H7 (cell line): ENCODE results near the gene NUP85. TPM values are rescaled to one million over a fixed set of nuclear protein-coding genes. Genes with fewer than 3 reads are reported as not detected.

Experiments
- DNase-seq: peaks from one replicate; pipeline ENCODE4 v3.0.0; 2012
- H3K27me3 ChIP-seq: 2 replicates; pipeline ENCODE4 v1.6.0; 2011; ENCODE audit warnings: mild to moderate bottlenecking, low read length; ENCODE audit not compliant: control insufficient read depth, insufficient read depth
- H3K36me3 ChIP-seq: replicated peaks from 2 replicates; pipeline ENCODE4 v1.5.1; 2011; ENCODE audit warnings: low read length; ENCODE audit not compliant: control insufficient read depth, insufficient read depth
- H3K4me3 ChIP-seq: 2 replicates; pipeline ENCODE4 v1.5.1; 2011; ENCODE audit warnings: low read depth, mild to moderate bottlenecking, control low read depth, low read length, moderate library complexity; ENCODE audit not compliant: insufficient read depth
- total RNA-seq: library from RNA; depleted of rRNA; stranded (reverse); fragments of >200 nt; shearing (Covaris generic); gene quantifications from 2 replicates; pipeline ENCODE4 v1.2.3, GENCODE V29; 2014

The NUP85 gene
- total RNA-seq, 1 experiment from 2014 or later, result 62.8 TPM

GRCh38 chr17:75263055-75263454, 57.6 kb downstream of the NUP85 start:
- H3K4me3 ChIP-seq, result no peak overlapping the region
- peaks cover 23% of the 10 kb centered on the region for H3K36me3 ChIP-seq
- no peaks in the 10 kb centered on the region for H3K27me3 ChIP-seq
- DNase-seq, result no peak

DNA sequence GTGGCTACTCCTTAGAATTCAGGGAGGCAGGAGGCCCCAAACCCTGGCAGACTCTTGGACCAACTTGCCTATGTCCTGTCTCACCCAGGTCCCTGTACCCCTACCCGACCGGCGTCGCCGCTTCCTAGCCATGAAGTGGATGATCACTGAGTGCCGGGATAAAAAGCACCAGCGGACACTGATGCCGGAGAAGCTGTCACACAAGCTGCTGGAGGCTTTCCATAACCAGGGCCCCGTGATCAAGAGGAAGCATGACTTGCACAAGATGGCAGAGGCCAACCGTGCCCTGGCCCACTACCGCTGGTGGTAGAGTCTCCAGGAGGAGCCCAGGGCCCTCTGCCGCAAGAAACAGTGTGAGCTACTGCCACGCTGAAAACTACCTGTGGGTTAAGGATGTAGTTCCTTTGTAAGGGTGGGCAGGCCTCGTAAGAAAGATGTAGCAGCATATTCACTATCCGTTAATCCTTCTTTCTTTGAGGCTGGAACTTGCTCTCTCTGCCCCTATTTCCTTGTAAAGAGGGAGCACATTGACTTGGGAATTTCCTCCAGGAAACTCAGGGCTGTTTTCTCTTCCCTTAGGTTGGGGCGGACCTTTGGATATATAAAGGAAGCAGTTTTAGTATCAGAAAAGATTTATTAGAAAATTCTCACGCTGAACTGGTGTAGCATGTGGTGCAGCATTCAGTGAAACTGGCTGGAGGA, 60.3 kb downstream of the NUP85 start:
- no peak overlapping the region for H3K4me3 ChIP-seq
- peaks cover 23% of the 10 kb centered on the region for H3K36me3 ChIP-seq
- H3K27me3 ChIP-seq, result 0 out of 2 replicates have a peak, but pooled peaks cover 1% of the 10 kb centered on the region
- DNase-seq, result no peak

DNA sequence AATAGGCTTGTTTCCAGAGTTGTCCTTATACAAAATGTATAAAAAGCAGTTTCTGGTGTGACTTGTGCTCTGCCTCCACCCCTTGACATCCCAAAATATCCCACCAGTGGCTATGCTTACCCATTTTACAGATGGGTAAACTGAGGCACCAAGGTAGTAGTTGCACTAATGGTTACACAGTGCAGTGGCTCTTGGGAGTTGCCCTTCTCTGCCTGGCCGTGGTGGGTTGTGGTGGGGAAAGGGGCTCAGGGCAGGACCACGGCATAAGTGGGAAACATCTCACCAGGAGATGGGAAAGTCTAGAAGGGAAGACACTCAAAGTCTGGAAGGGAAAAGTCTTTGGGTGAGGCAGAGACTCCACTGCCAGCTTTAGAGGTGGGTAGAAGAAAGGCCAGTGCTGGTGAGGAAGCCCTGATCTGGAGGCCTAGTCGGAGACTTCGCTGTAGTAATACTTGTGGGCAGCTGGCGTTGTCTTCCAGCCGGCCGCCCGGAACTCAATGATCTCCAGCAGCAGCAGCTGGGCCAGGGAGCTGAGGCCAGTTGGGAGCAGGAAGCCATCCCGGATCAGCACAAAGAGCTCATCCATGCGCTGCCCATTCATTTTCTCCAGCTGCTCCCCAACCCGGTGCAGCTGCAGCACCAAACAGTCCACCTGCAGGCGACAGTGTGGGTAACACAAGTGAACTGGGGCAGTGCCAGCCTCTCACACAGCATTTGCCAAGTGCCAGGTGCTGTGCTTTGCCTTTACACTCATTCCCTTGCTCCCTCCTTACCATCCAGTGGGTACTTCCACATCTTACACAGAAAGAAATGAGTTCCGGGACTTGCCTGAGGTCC, 61.1 kb downstream of the NUP85 start:
- H3K4me3 ChIP-seq, result no peak overlapping the region
- H3K27me3 ChIP-seq, result peaks cover 1% of the 10 kb centered on the region; the same call in 1 of the 2 replicates
- no peak for DNase-seq
- peaks cover 23% of the 10 kb centered on the region for H3K36me3 ChIP-seq

DNA sequence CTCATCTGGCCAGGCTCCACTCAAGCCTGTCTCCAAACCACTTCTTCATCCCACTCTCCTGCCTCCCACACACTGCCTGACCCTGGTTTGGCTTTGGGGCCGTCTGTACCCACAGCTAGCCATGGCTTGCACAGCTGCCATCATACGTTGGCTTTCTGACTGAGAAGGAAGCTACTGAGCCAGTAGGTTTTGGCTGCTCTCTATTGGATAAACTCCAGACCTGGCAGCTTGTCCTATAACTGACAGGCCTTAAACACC, 61.6 kb downstream of the NUP85 start:
- Histone ChIP-seq H3K27me3 (peaks cover 3% of the 10 kb centered on the region; the same call in 1 of the 2 replicates), H3K36me3 (peaks cover 23% of the 10 kb centered on the region), H3K4me3 (no peak overlapping the region)
- DNase-seq, result no peak

DNA sequence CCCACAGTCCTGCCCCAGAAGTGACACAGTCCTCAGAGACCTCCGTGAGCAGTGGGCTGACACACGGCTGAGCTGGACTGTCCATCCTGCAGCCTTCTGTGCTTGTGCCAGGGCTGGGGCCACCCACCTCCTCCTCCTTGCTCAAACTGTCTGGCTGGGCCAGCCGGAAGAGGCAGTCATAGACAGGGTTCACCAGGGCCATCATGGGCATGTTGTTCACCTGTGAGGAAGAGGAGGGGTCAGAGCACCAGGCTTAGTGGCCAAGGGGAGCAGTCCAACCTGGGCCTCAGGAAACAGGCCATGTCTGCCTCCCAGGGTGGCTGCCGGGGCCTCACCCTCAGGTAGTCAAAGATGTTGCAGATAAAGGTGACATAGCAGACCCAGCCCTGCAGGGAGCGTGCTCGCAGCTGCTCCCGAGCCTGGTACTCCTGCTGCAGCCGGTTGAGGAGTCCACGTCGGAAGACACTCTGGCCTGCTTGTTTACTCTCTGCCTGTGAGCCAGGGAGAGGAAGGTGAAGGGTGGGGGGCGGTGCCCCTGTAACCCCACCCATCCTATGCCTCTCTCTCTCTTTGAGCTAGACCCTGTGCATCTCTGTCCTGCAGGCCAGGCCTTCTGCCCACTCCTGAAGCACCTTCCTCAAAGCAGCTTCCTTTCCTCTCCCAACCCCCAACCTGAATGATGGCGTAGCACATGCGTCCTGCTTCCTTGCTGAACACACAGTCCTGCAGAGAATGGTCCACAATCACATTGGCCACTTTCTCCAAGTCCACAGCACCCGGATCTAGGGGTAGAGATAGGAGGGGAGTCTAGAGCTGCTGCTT, 62.1 kb downstream of the NUP85 start:
- peak; percentile 89 for DNase-seq
- H3K36me3 ChIP-seq, result peaks cover 23% of the 10 kb centered on the region
- H3K27me3 ChIP-seq, result peaks cover 4% of the 10 kb centered on the region; the same call in 1 of the 2 replicates
- no peak overlapping the region for H3K4me3 ChIP-seq

GRCh38 chr17:75269844-75270217, 64.4 kb downstream of the NUP85 start:
- Histone ChIP-seq H3K36me3 (peaks cover 16% of the 10 kb centered on the region), H3K27me3 (peaks cover 4% of the 10 kb centered on the region; the same call in 1 of the 2 replicates), H3K4me3 (peak overlapping the region; percentile 83)
- no peak for DNase-seq

GRCh38 chr17:75270218-75270965, 64.9 kb downstream of the NUP85 start:
- peak; percentile 87 for DNase-seq
- Histone ChIP-seq H3K4me3 (peak overlapping the region; percentile 83), H3K36me3 (peaks cover 16% of the 10 kb centered on the region), H3K27me3 (peaks cover 4% of the 10 kb centered on the region; the same call in 1 of the 2 replicates)

DNA sequence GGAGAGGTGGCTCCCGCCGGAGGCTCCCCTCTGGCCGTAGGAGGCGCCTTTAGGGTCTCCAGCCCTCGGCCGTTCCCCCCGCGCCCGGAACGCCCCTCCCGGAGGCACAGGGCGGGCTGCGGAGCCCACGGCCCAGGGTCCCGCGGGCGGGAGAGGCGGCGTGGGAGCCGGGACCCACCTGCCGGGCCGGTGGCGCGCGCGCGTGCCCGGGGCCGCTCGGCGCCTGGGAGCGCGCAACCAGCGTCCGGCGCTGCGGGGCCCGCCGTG, 65.4 kb downstream of the NUP85 start, which contains the start of gene MIF4GD:
Gene MIF4GD (minus strand): TSS at position 266 of the 267 bp plus-strand sequence. CDS start 1,036 bp downstream, outside the sequence.
- H3K36me3 ChIP-seq, result peaks cover 11% of the 10 kb centered on the region
- H3K27me3 ChIP-seq, result peaks cover 4% of the 10 kb centered on the region; the same call in 1 of the 2 replicates
- DNase-seq, result no peak
- peak within 1 kb of the TSS; percentile 83 for H3K4me3 ChIP-seq

GRCh38 chr17:75271233-75271954, 65.9 kb downstream of the NUP85 start:
- H3K4me3 ChIP-seq, result peak overlapping the region; percentile 80
- peaks cover 7% of the 10 kb centered on the region for H3K36me3 ChIP-seq
- H3K27me3 ChIP-seq, result peaks cover 4% of the 10 kb centered on the region; the same call in 1 of the 2 replicates
- DNase-seq, result peak; percentile 99

DNA sequence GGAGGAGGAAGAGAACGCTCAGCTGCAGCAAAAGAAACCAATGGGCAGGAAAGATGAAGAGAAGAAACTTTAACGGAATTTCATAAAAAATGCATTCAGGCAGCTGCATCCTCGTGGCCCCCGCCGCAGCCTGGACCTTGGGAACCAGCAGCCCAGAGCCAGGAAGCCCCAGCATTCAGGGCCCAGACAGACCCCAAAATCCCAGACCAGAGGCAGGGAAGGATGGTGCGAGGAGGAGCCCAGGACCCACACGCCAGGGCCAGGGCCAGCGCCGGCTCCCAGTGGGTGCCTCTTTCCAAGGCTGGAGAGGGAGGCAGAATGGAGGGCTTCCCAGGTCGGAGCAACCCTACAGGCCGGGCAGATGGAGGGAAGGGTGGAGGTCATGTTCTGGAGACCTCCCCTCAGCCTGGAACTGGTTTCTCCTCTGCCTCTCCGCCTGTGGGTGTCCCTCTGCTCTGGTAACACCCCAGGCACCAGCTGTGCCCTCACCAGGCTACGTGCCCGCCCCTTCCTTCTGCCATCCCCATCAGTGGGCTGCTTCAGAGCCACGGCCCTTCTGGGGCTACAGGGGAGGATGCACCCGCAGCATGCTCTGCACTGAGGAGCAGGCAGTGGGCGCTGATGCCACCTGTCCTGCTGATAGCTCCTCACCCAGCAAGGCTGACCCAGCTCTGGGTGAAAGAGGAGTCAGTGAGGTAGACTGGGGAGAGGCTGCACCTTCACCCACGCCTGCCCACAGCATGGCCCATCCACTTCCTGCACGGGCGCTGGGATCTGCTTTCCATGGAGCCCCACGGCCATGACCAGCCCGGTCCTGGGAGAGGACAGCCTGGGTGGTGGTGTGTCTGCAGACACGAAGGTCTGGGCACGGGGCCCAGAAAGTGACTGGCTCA, 66.7 kb downstream of the NUP85 start:
- Histone ChIP-seq H3K27me3 (peaks cover 4% of the 10 kb centered on the region; the same call in 1 of the 2 replicates), H3K4me3 (peak overlapping the region; percentile 80), H3K36me3 (peaks cover 5% of the 10 kb centered on the region)
- peak; percentile 70 for DNase-seq

GRCh38 chr17:75272848-75273184, 67.3 kb downstream of the NUP85 start:
- H3K27me3 ChIP-seq, result peaks cover 4% of the 10 kb centered on the region; the same call in 1 of the 2 replicates
- peaks cover 5% of the 10 kb centered on the region for H3K36me3 ChIP-seq
- no peak overlapping the region for H3K4me3 ChIP-seq
- no peak for DNase-seq

- peaks cover 5% of the 10 kb centered on the region for H3K36me3 ChIP-seq
- DNase-seq, result no peak
- no peak overlapping the region for H3K4me3 ChIP-seq
These were observed 68.7 kb downstream of the NUP85 start for GRCh38 chr17:75273977-75274708.

More at GRCh38 chr17:75273977-75274708, 68.7 kb downstream of the NUP85 start:
- peaks cover 4% of the 10 kb centered on the region; the same call in 1 of the 2 replicates for H3K27me3 ChIP-seq
